Vagina (tissue), 2 donors: ENCODE measurements around the gene VMO1. TPM values are rescaled to one million over a fixed set of nuclear protein-coding genes. Genes with fewer than 3 reads are reported as not detected.

Experiments used
- DNase-seq, 2 donors: peaks; one replicate each; pipeline ENCODE4 v3.0.0-alpha.2; 2017; ENCODE audit errors: extremely low spot score in 2 of 2
- H3K27ac ChIP-seq: fragments of 200-600 bp; sonication (generic); one replicate; pipeline ENCODE4 v1.5.1; 2019
- H3K27me3 ChIP-seq: fragments of 200-600 bp; sonication (generic); one replicate; pipeline ENCODE4 v1.5.1; 2019
- H3K36me3 ChIP-seq, 2 donors: fragments of 200-600 bp; sonication (generic); one replicate each; pipeline ENCODE4 v1.5.1; 2017 to 2019
- H3K4me1 ChIP-seq: fragments of 200-600 bp; sonication (generic); one replicate; pipeline ENCODE4 v1.5.1; 2019
- H3K4me3 ChIP-seq, 2 donors: fragments of 200-600 bp; sonication (generic); 1 replicate in 1 of 2; 2 replicates in 1 of 2; pipeline ENCODE4 v1.5.1; 2016 to 2019
- H3K9me3 ChIP-seq: fragments of 200-600 bp; sonication (generic); one replicate; pipeline ENCODE4 v1.5.1; 2019
- POLR2A ChIP-seq, 2 donors: fragments of 450-650 bp; IDR thresholded peaks; one replicate each; pipeline ENCODE4 v1.6.1; 2017; ENCODE audit warnings: antibody characterized with exemption in 2 of 2, mild to moderate bottlenecking in 2 of 2, moderate library complexity in 2 of 2
- POLR2AphosphoS5 ChIP-seq, 2 donors: sonication (generic); formaldehyde crosslinking; IDR thresholded peaks; one replicate each; pipeline ENCODE4 v1.9.0; 2017; ENCODE audit warnings: antibody characterized with exemption in 2 of 2, mild to moderate bottlenecking in 2 of 2, low read depth in 1 of 2; ENCODE audit not compliant: insufficient read depth in 1 of 2
- intact Hi-C: fragments of 100-400 bp; cut with DNase I; formaldehyde crosslinking; loops from one replicate; pipeline ENCODE4 v1.15.1; 2023
- total RNA-seq: library from RNA; depleted of rRNA; stranded (reverse); fragments of >200 nt; gene quantifications from one replicate; pipeline ENCODE4 v1.2.3, GENCODE V29; 2016
- TF ChIP-seq, protein P1 (sequence below), 3 experiments: fragments of 450-650 bp in 2 of 3; fragments of 200-600 bp in 1 of 3; sonication (generic) in 1 of 3; IDR thresholded peaks; one replicate each; pipeline ENCODE4 v1.5.1; 2017 to 2019; ENCODE audit warnings: antibody characterized with exemption in 3 of 3, mild to moderate bottlenecking in 2 of 3, moderate library complexity in 2 of 3

VMO1 gene
- total RNA-seq, 1 donor from 2014 or later: 12.5 TPM

DNA sequence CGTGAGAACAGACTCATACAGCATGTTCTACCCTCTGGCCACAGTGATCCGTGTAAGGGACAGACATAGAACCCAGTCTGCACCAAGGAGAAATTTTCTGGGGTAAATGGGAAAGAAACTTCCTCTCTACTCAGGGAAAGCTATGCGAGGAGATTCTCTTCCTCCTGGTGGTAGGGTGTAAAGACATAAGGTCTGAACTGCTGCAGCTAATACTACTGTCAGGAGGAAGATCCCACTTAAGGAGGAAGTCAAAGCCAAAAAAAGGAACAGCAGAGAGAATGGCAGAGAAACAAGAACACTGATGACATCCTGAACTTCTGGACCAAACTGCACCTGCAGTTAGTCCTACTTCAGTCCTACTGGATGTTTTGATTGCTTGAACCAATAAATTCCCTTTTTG lies 21.6 kb downstream of the VMO1 start:
- H3K36me3 ChIP-seq: no peaks in the 10 kb centered on the region
- no peaks in the 10 kb centered on the region for H3K27me3 ChIP-seq
- H3K27ac ChIP-seq: no peak overlapping the region
- no peak for DNase-seq
- H3K4me3 ChIP-seq: no peak overlapping the region
- no peaks in the 10 kb centered on the region for H3K9me3 ChIP-seq
- intact Hi-C loops: no loop called here
- no peaks in the 10 kb centered on the region for H3K4me1 ChIP-seq
- TF ChIP-seq, protein P1, sequence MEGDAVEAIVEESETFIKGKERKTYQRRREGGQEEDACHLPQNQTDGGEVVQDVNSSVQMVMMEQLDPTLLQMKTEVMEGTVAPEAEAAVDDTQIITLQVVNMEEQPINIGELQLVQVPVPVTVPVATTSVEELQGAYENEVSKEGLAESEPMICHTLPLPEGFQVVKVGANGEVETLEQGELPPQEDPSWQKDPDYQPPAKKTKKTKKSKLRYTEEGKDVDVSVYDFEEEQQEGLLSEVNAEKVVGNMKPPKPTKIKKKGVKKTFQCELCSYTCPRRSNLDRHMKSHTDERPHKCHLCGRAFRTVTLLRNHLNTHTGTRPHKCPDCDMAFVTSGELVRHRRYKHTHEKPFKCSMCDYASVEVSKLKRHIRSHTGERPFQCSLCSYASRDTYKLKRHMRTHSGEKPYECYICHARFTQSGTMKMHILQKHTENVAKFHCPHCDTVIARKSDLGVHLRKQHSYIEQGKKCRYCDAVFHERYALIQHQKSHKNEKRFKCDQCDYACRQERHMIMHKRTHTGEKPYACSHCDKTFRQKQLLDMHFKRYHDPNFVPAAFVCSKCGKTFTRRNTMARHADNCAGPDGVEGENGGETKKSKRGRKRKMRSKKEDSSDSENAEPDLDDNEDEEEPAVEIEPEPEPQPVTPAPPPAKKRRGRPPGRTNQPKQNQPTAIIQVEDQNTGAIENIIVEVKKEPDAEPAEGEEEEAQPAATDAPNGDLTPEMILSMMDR (IDR thresholded peaks at IDR 0.05): no peak
- TF ChIP-seq POLR2AphosphoS5 (IDR thresholded peaks at IDR 0.05; ENCODE audit: insufficient read depth in 1 of 2, low read depth in 1 of 2): no peak
- TF ChIP-seq POLR2A (IDR thresholded peaks at IDR 0.05): no peak

DNA sequence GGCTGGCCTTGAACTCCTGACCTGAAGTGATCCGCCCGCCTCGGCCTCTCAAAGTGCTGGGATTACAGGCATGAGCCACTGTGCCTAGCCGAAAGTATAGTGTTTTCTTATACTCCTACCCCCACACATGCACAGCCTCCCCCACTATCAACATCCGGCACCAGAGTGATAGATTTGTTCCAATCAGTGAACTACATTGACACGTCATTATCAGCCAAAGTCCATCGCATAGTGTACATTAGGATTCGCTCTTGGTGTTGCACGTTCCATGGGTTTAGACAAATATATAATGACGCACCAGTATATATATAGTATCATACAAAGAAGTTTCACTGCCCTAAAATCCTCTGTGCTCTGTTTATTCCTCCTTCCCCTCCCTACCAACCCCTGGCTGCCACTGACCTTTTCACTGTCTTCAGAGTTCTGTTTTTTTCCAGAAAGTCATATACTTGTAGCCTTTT lies 26.4 kb downstream of the VMO1 start:
- no peak for DNase-seq
- Histone ChIP-seq H3K9me3 (no peaks in the 10 kb centered on the region), H3K4me1 (no peaks in the 10 kb centered on the region), H3K4me3 (no peak overlapping the region), H3K27ac (no peak overlapping the region), H3K27me3 (no peaks in the 10 kb centered on the region), H3K36me3 (no peaks in the 10 kb centered on the region)
- TF ChIP-seq POLR2A (IDR thresholded peaks at IDR 0.05) (no peak), POLR2AphosphoS5 (IDR thresholded peaks at IDR 0.05; ENCODE audit: insufficient read depth in 1 of 2, low read depth in 1 of 2) (no peak)
- TF ChIP-seq, protein P1 (IDR thresholded peaks at IDR 0.05): no peak
- intact Hi-C loops: no loop called here

DNA sequence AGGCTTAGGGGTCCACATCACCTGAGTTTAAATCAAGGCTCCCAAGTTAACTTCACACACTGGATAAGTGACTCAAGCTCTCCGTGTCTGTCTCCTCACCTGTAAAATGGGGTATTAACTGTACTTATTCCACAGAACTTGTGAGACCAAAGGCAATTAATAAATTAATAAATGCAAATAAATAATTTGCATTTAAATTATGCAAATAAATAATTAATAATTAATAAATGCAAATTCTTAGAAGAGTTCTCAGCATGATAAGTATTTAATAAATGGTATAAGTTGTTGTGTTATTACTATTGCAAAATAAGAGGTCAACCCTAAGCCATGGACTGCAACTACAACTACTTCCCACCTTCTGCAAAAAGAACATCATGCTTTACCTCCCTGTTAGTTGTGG lies 32.8 kb downstream of the VMO1 start:
- no peak for TF ChIP-seq POLR2A (IDR thresholded peaks at IDR 0.05)
- TF ChIP-seq POLR2AphosphoS5 (IDR thresholded peaks at IDR 0.05; ENCODE audit: insufficient read depth in 1 of 2, low read depth in 1 of 2): no peak
- TF ChIP-seq, protein P1 (IDR thresholded peaks at IDR 0.05): no peak
- no peaks in the 10 kb centered on the region for H3K36me3 ChIP-seq
- H3K9me3 ChIP-seq: no peaks in the 10 kb centered on the region
- H3K4me1 ChIP-seq: no peaks in the 10 kb centered on the region
- DNase-seq: no peak
- H3K27ac ChIP-seq: no peak overlapping the region
- intact Hi-C loops: no loop called here
- H3K4me3 ChIP-seq: no peak overlapping the region
- no peaks in the 10 kb centered on the region for H3K27me3 ChIP-seq

DNA sequence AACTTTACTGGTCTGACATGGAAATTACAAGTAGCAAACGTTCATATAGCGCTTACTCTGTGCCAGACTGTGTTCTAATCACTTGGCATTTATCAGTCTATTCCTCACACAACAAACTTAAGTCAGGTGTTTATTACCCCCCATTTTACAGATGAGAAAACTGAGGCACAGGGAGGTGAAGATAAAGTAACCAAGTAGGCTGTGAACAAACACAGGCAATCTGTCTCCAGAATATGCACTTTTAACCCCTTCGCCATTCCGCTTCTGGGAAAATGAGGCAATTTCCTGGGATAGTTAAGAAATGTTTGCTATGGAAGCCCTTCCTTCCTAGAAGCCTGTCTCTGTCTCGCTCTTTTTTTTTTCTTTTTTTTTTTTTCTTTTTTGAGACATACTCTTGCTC lies 34.2 kb downstream of the VMO1 start:
- no peak overlapping the region for H3K27ac ChIP-seq
- no peaks in the 10 kb centered on the region for H3K9me3 ChIP-seq
- DNase-seq: no peak
- no peaks in the 10 kb centered on the region for H3K36me3 ChIP-seq
- H3K4me1 ChIP-seq: no peaks in the 10 kb centered on the region
- intact Hi-C loops: no loop called here
- no peak overlapping the region for H3K4me3 ChIP-seq
- TF ChIP-seq POLR2AphosphoS5 (IDR thresholded peaks at IDR 0.05; ENCODE audit: insufficient read depth in 1 of 2, low read depth in 1 of 2): no peak
- no peak for TF ChIP-seq POLR2A (IDR thresholded peaks at IDR 0.05)
- TF ChIP-seq, protein P1 (IDR thresholded peaks at IDR 0.05): no peak
- H3K27me3 ChIP-seq: no peaks in the 10 kb centered on the region

DNA sequence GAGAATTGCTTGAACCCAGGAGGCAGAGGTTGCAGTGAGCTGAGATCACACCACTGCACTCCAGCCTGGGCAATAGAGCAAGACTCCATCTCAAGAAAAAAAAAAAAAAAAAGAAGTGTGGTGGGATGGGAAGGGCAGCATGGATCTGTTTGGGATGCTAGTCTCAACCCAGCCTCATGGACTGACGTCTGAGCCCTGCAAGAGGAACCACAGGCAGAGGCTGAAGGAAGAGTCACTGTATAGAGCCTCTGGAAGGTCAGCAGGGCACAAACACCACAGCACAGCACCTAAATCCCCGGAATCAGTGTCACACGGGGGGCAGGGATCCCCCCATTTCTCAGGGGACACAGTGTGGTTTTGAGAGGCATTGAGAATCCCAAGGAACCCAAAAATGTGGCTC lies 35.6 kb downstream of the VMO1 start:
- no peak for DNase-seq
- Histone ChIP-seq H3K9me3 (no peaks in the 10 kb centered on the region), H3K36me3 (no peaks in the 10 kb centered on the region), H3K4me3 (no peak overlapping the region), H3K27ac (no peak overlapping the region), H3K4me1 (peaks cover 2% of the 10 kb centered on the region), H3K27me3 (peaks cover 2% of the 10 kb centered on the region)
- intact Hi-C loops: no loop called here
- TF ChIP-seq POLR2AphosphoS5 (IDR thresholded peaks at IDR 0.05; ENCODE audit: insufficient read depth in 1 of 2, low read depth in 1 of 2) (no peak), POLR2A (IDR thresholded peaks at IDR 0.05) (no peak)
- TF ChIP-seq, protein P1 (IDR thresholded peaks at IDR 0.05): no peak
